Ishikawa (cell line): ENCODE results near the gene POLR2M.

ENCODE experiments used
- CEBPB ChIP-seq: IDR thresholded peaks from 2 replicates; pipeline ENCODE4 v1.6.1; 2012
- CREB1 ChIP-seq: IDR thresholded peaks from 2 replicates; pipeline ENCODE4 v1.6.1; 2012; ENCODE audit warnings: low read depth
- EGR1 ChIP-seq: IDR thresholded peaks from 2 replicates; pipeline ENCODE4 v1.6.1; 2012
- EP300 ChIP-seq: IDR thresholded peaks from 2 replicates; pipeline ENCODE4 v1.6.1; 2012; ENCODE audit warnings: borderline replicate concordance
- FOXM1 ChIP-seq: IDR thresholded peaks from 2 replicates; pipeline ENCODE4 v1.6.1; 2012; ENCODE audit warnings: low read depth, borderline replicate concordance
- NFIC ChIP-seq: IDR thresholded peaks from 2 replicates; pipeline ENCODE4 v1.6.1; 2012
- RAD21 ChIP-seq: IDR thresholded peaks from 2 replicates; pipeline ENCODE4 v1.6.1; 2012; ENCODE audit warnings: low read depth
- TAF1 ChIP-seq: IDR thresholded peaks from 2 replicates; pipeline ENCODE4 v1.6.1; 2012; ENCODE audit warnings: low read depth, mild to moderate bottlenecking
- TCF12 ChIP-seq: IDR thresholded peaks from 2 replicates; pipeline ENCODE4 v1.6.1; 2012; ENCODE audit warnings: low read depth
- TEAD4 ChIP-seq: IDR thresholded peaks from 2 replicates; pipeline ENCODE4 v1.6.1; 2012
- YY1 ChIP-seq: IDR thresholded peaks from 2 replicates; pipeline ENCODE4 v1.6.1; 2012; ENCODE audit warnings: low read depth
- ZBTB7A ChIP-seq: IDR thresholded peaks from 2 replicates; pipeline ENCODE4 v1.6.1; 2012; ENCODE audit warnings: low read depth
- TF ChIP-seq, protein P1 (sequence below): IDR thresholded peaks from 2 replicates; pipeline ENCODE4 v1.6.1; 2012
- TF ChIP-seq, protein P2 (sequence below): IDR thresholded peaks from 2 replicates; pipeline ENCODE4 v1.6.1; 2012
- TF ChIP-seq, protein P3 (sequence below): IDR thresholded peaks from 2 replicates; pipeline ENCODE4 v1.6.1; 2012; ENCODE audit warnings: low read depth, mild to moderate bottlenecking

Gene POLR2M

DNA sequence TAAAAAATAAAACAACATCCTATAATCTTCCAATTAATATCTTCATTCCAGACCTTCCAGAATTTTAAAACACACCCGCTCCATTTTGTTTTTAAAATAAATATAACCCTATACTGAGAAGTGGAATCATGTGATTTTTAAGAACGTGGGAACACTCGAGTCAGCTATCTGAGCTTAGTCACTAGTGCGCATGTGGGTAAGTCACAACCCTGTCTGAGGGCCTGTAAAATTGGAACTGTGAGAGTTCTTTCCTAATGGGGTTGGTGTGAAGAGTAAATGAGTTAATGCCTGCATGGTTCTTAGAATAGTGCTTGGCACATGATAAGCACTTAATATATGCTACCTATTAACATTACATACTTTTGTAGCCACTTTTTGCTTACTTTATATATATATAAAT, 19.9 kb upstream of the POLR2M start:
- TF ChIP-seq, protein P1, sequence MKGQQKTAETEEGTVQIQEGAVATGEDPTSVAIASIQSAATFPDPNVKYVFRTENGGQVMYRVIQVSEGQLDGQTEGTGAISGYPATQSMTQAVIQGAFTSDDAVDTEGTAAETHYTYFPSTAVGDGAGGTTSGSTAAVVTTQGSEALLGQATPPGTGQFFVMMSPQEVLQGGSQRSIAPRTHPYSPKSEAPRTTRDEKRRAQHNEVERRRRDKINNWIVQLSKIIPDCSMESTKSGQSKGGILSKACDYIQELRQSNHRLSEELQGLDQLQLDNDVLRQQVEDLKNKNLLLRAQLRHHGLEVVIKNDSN, result no peak
- TF ChIP-seq TCF12 (no peak), CEBPB (no peak)

DNA sequence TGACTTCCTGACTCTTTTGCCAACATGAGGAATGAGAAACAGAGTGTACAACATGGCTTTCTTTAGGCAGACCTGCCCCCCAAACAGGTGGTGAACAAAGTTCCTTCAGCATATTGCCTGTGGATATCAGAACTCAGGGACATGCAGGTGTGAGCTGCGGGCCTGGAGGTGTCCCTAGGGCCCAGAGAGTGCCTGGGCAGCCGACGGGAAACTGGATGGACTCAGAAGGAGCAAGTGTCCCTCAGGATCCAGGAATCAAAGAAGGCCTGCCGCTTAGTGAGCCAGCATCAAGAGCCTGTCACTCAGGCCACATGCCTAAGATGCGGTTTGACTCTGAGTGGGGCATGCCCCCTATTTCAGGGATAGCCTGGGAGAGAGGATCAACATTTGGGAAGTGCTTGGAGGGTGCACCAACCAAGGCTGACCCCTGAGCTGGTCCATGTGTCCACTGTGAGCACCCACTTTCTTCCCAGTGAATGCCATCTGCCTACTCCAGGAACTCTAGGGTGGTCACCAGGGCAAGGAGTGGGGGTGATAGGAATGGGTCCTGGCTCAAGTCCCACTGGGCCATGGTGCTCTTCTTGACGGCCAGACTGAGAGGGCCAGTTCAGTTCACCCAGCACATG, 16.1 kb upstream of the POLR2M start:
- TF ChIP-seq CEBPB (no peak), TAF1 (no peak), CREB1 (no peak), TCF12 (no peak), EP300 (no peak)
- TF ChIP-seq, protein P2, sequence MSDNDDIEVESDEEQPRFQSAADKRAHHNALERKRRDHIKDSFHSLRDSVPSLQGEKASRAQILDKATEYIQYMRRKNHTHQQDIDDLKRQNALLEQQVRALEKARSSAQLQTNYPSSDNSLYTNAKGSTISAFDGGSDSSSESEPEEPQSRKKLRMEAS, result no peak

DNA sequence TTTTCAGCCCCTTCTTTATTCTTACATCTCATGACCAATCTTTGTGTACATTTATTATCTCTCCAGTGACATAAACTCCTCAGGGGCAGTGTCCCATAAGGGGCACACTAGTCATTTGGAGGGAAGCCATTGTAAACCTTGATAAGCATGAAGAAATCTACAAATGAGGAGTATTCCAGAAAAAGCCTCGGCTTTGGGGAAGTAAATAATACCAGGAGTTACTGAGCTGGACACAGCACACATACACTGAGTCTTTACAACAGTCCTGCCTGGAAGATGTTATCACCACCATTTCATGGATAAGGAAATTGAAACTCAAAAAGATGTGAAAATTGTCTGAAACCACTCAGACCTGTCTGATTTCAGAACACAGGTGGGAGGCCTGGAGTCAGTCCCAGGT, 15.4 kb upstream of the POLR2M start:
- TF ChIP-seq FOXM1, result no peak
- no peak for TF ChIP-seq CEBPB
- TF ChIP-seq TAF1, result no peak
- TF ChIP-seq EGR1, result no peak
- TF ChIP-seq TEAD4, result no peak

DNA sequence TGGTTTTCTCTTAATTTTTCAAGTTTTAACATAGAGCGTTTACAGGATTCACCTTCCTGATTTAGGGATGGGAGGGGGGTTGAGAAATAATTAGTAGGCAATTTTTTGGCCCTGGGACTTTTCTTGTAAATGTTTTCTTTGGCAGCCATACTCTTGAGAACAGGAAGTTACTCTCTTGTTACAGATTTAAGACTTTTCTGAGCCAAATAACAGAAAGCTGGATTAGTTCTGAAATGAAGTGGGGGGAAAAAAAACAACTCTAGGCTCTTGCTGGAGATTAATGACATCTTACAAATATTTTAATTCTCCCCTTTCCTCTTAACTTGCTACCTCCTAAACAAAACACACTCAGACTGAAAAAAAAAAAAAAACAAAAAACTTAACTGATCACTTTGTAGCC, 13.8 kb upstream of the POLR2M start:
- TF ChIP-seq NFIC, result no peak
- no peak for TF ChIP-seq TCF12
- TF ChIP-seq TAF1, result no peak
- TF ChIP-seq CREB1, result no peak
- TF ChIP-seq RAD21, result no peak
- TF ChIP-seq EP300, result no peak
- TF ChIP-seq, protein P3, sequence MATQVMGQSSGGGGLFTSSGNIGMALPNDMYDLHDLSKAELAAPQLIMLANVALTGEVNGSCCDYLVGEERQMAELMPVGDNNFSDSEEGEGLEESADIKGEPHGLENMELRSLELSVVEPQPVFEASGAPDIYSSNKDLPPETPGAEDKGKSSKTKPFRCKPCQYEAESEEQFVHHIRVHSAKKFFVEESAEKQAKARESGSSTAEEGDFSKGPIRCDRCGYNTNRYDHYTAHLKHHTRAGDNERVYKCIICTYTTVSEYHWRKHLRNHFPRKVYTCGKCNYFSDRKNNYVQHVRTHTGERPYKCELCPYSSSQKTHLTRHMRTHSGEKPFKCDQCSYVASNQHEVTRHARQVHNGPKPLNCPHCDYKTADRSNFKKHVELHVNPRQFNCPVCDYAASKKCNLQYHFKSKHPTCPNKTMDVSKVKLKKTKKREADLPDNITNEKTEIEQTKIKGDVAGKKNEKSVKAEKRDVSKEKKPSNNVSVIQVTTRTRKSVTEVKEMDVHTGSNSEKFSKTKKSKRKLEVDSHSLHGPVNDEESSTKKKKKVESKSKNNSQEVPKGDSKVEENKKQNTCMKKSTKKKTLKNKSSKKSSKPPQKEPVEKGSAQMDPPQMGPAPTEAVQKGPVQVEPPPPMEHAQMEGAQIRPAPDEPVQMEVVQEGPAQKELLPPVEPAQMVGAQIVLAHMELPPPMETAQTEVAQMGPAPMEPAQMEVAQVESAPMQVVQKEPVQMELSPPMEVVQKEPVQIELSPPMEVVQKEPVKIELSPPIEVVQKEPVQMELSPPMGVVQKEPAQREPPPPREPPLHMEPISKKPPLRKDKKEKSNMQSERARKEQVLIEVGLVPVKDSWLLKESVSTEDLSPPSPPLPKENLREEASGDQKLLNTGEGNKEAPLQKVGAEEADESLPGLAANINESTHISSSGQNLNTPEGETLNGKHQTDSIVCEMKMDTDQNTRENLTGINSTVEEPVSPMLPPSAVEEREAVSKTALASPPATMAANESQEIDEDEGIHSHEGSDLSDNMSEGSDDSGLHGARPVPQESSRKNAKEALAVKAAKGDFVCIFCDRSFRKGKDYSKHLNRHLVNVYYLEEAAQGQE, result no peak
- TF ChIP-seq, protein P1, result no peak
- TF ChIP-seq YY1, result no peak
- TF ChIP-seq ZBTB7A, result no peak
- TF ChIP-seq CEBPB, result no peak
- TF ChIP-seq EGR1, result no peak
- TF ChIP-seq TEAD4, result no peak
- no peak for TF ChIP-seq FOXM1
- TF ChIP-seq, protein P2, result no peak

DNA sequence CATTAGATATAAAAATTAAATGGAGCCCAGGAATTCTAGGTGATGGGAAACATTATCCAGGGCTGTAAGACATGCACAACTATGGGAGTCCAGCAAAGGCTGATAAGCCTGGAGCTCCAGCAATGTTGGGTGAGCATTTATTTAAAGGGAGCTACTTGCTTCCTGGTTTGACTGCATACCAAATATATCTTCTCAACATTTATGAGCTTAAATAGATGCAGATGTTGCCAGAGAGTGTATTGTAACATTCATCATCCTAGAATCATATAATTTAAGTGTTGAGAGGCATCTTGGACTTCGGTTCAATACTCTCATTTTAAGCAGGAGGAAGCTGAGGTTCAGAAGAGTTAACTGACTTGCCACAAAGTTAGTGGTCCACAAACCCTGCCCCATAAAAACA, 12.2 kb upstream of the POLR2M start:
- TF ChIP-seq TCF12 (no peak), CREB1 (no peak), EGR1 (no peak), FOXM1 (no peak), TEAD4 (no peak), NFIC (no peak), YY1 (no peak), ZBTB7A (no peak), TAF1 (no peak), CEBPB (no peak), EP300 (no peak), RAD21 (no peak)
- TF ChIP-seq, protein P2, result no peak
- TF ChIP-seq, protein P1, result no peak
- TF ChIP-seq, protein P3, result no peak

DNA sequence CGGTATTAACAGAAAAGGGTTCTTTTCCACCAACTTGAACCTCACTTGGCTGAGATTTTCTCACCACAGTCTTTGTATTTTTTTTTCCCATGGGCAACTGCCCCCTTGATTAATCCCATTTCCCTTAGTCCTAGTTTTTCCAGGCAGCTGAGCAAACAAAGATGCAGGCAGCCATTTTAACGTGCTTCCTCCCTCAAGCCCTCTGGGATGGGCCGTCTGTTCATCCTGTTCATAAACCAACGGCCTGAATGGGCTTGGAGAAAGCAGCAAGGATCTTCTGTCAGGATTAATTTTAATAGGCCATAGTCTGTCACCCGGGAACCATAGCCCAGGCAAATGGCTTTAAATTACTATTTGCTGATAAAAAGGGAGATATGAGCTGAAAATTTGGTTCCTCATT, 10.4 kb upstream of the POLR2M start:
- TF ChIP-seq YY1 (no peak), EP300 (no peak), NFIC (no peak), ZBTB7A (no peak), CREB1 (no peak), FOXM1 (no peak), RAD21 (no peak), TEAD4 (no peak), EGR1 (no peak), TAF1 (no peak), TCF12 (no peak), CEBPB (no peak)
- TF ChIP-seq, protein P1, result no peak
- TF ChIP-seq, protein P2, result no peak
- TF ChIP-seq, protein P3, result no peak
